Left ventricle myocardium inferior (tissue), 1 donor: ENCODE measurements around the gene ZIC1. TPM values are rescaled to one million over a fixed set of nuclear protein-coding genes. Genes with fewer than 3 reads are reported as not detected.

ENCODE experiments used
- DNase-seq: peaks from one replicate; pipeline ENCODE4 v3.0.0-alpha.2; 2020
- H3K27ac ChIP-seq: fragments of 200-600 bp; replicated peaks from 2 replicates; pipeline ENCODE4 v1.8.0; 2021
- H3K27me3 ChIP-seq: fragments of 200-600 bp; 2 replicates; pipeline ENCODE4 v1.8.0; 2021; ENCODE audit warnings: low read depth
- H3K36me3 ChIP-seq: fragments of 200-600 bp; 2 replicates; pipeline ENCODE4 v1.8.0; 2021
- H3K4me1 ChIP-seq: fragments of 200-600 bp; 2 replicates; pipeline ENCODE4 v1.8.0; 2021
- H3K4me3 ChIP-seq: fragments of 200-600 bp; 2 replicates; pipeline ENCODE4 v1.8.0; 2021; ENCODE audit warnings: mild to moderate bottlenecking, moderate library complexity
- H3K9me3 ChIP-seq: fragments of 200-600 bp; replicated peaks from 2 replicates; pipeline ENCODE4 v1.8.0; 2021
- intact Hi-C: fragments of 100-400 bp; cut with micrococcal nuclease; formaldehyde crosslinking; loops from one replicate; pipeline ENCODE4 v1.11.0; 2022
- total RNA-seq: library from RNA; stranded (reverse); fragmentation: NEBNext Ultra II Directional; extraction: Animal tissue kit (Norgen Biotek cat#: 25700); gene quantifications from one replicate; pipeline ENCODE4 v1.2.1, GENCODE V29; 2021
- TF ChIP-seq, protein P1 (sequence below): fragments of 200-600 bp; IDR thresholded peaks from 2 replicates; pipeline ENCODE4 v1.8.0; 2021; ENCODE audit warnings: antibody characterized with exemption, mild to moderate bottlenecking, borderline replicate concordance
- donor health status: DM: no; HTN: yes; CAD: no; lungs with severe emphysema.

Gene ZIC1
- total RNA-seq, 1 donor from 2014 or later, result not detected

DNA sequence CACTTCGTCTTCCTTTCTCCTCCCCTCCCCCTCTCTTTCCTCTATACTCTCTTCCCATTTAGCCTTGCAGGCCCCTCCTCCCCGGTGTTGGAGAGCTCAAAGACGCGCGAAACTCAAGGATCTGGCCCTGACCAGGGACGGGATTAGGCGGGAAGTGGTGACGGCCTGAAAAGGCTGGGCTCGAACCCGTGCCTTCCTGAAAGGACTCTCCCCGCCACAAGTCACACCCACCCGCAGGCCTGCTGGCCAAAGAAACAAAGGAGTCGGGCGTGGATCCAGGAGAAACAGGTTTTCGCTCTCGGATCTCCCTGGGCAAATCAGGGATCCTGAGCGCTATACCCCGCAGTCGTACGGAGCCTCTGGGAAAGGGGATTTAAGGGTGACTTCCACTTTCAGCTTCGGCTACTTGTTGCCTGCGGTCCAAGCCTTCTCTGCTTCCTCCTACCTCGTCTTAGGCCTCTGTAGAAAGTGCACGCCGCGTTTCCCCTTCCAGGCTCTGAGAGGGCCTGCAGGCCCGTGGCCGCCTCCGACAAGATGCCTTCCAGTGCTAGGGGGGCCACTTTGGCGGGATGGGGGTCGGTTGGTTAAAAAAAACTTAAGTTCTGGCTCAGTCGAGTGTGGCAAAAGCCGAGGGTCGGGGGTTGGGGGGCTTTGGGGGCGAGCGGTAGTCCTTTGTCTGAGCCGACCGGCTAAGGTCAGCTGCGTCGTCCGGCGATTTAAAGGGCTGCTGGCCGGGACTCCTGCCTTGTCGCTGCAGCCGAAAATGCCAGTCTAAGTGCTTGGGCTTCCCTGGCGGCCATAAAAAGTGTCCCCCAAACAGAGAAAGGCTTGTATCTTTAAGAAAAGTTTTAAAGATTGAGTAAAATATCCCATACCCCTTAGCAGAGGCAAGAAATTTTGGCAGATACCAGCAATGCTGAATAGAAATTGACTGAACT, 11.0 kb upstream of the ZIC1 start:
- no peak overlapping the region for H3K4me3 ChIP-seq
- TF ChIP-seq, protein P1, sequence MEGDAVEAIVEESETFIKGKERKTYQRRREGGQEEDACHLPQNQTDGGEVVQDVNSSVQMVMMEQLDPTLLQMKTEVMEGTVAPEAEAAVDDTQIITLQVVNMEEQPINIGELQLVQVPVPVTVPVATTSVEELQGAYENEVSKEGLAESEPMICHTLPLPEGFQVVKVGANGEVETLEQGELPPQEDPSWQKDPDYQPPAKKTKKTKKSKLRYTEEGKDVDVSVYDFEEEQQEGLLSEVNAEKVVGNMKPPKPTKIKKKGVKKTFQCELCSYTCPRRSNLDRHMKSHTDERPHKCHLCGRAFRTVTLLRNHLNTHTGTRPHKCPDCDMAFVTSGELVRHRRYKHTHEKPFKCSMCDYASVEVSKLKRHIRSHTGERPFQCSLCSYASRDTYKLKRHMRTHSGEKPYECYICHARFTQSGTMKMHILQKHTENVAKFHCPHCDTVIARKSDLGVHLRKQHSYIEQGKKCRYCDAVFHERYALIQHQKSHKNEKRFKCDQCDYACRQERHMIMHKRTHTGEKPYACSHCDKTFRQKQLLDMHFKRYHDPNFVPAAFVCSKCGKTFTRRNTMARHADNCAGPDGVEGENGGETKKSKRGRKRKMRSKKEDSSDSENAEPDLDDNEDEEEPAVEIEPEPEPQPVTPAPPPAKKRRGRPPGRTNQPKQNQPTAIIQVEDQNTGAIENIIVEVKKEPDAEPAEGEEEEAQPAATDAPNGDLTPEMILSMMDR, result no peak
- peaks cover 24% of the 10 kb centered on the region for H3K4me1 ChIP-seq
- no peak for DNase-seq
- H3K9me3 ChIP-seq, result no peaks in the 10 kb centered on the region
- H3K27me3 ChIP-seq, result peaks cover 100% of the 10 kb centered on the region
- H3K27ac ChIP-seq, result no peak overlapping the region
- intact Hi-C loops, result no loop called here
- no peaks in the 10 kb centered on the region for H3K36me3 ChIP-seq

GRCh38 chr3:147398813-147399534, 10.2 kb upstream of the ZIC1 start:
- H3K4me3 ChIP-seq, result no peak overlapping the region
- H3K27ac ChIP-seq, result no peak overlapping the region
- H3K27me3 ChIP-seq, result peaks cover 100% of the 10 kb centered on the region
- no peak for DNase-seq
- intact Hi-C loops, result no loop called here
- H3K4me1 ChIP-seq, result peaks cover 16% of the 10 kb centered on the region
- no peaks in the 10 kb centered on the region for H3K9me3 ChIP-seq
- no peaks in the 10 kb centered on the region for H3K36me3 ChIP-seq
- TF ChIP-seq, protein P1, result no peak

DNA sequence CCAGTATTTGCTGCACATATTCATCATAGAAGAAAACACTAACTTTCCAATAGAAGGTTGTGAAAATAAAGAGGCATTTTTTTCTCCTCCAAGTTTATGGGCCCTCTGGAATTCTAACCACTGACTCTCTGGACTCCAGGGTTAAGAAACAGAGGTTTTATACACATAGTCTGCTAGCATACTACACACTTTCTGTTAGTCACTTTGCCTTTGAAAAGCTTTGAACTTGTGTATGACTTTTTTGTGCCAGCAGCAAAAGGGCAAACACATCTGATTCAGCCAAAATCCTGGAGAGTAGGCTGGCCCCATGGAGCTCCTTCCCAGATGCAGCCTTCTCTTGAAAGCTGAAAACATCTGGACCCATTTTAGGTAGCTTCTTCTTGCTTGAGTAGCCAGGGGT, 9.1 kb upstream of the ZIC1 start:
- H3K4me3 ChIP-seq, result no peak overlapping the region
- H3K27me3 ChIP-seq, result peaks cover 100% of the 10 kb centered on the region
- no peak for DNase-seq
- no peak overlapping the region for H3K27ac ChIP-seq
- H3K4me1 ChIP-seq, result peaks cover 14% of the 10 kb centered on the region
- no peaks in the 10 kb centered on the region for H3K9me3 ChIP-seq
- intact Hi-C loops, result no loop called here
- no peaks in the 10 kb centered on the region for H3K36me3 ChIP-seq
- TF ChIP-seq, protein P1, result no peak

- Histone ChIP-seq H3K36me3 (no peaks in the 10 kb centered on the region), H3K27ac (no peak overlapping the region), H3K4me3 (no peak overlapping the region), H3K27me3 (peaks cover 100% of the 10 kb centered on the region), H3K9me3 (no peaks in the 10 kb centered on the region), H3K4me1 (peaks cover 14% of the 10 kb centered on the region)
- TF ChIP-seq, protein P1, result no peak
- DNase-seq, result no peak
- intact Hi-C loops, result no loop called here
These were observed 8.2 kb upstream of the ZIC1 start for GRCh38 chr3:147400999-147401398.

- Histone ChIP-seq H3K4me1 (peaks cover 14% of the 10 kb centered on the region), H3K4me3 (no peak overlapping the region), H3K27me3 (peaks cover 100% of the 10 kb centered on the region), H3K9me3 (no peaks in the 10 kb centered on the region), H3K36me3 (no peaks in the 10 kb centered on the region), H3K27ac (no peak overlapping the region)
- TF ChIP-seq, protein P1, result no peak
- no peak for DNase-seq
- intact Hi-C loops, result no loop called here
These were observed 7.7 kb upstream of the ZIC1 start for GRCh38 chr3:147401421-147401820.
